H9 (cell line): ENCODE measurements around the gene IL1R2. TPM values are rescaled to one million over a fixed set of nuclear protein-coding genes. Genes with fewer than 3 reads are reported as not detected.

ENCODE experiments used
- DNase-seq: peaks from one replicate; pipeline ENCODE4 v3.0.0-alpha.2; 2017
- H2AFZ ChIP-seq: one replicate; pipeline ENCODE4 v1.6.1; 2013; ENCODE audit warnings: mild to moderate bottlenecking, low read length, control low read depth, moderate library complexity
- H2AK5ac ChIP-seq: 2 replicates; pipeline ENCODE4 v1.6.1; 2013; ENCODE audit warnings: low read length, control low read depth, mixed read lengths; ENCODE audit not compliant: insufficient read length
- H2BK120ac ChIP-seq: one replicate; pipeline ENCODE4 v1.6.1; 2013; ENCODE audit warnings: low read depth, mild to moderate bottlenecking, low read length, control low read depth, inconsistent platforms; ENCODE audit not compliant: poor library complexity, severe bottlenecking
- H2BK12ac ChIP-seq: 2 replicates; pipeline ENCODE4 v1.6.1; 2013; ENCODE audit warnings: low read length, control low read depth, mixed read lengths, low read depth; ENCODE audit not compliant: insufficient read length
- H2BK15ac ChIP-seq: 2 replicates; pipeline ENCODE4 v1.6.1; 2013; ENCODE audit warnings: low read depth, low read length, control low read depth
- H2BK20ac ChIP-seq: one replicate; pipeline ENCODE4 v1.6.1; 2013; ENCODE audit warnings: low read depth, mild to moderate bottlenecking, low read length, control low read depth, inconsistent platforms; ENCODE audit not compliant: poor library complexity, severe bottlenecking
- H2BK5ac ChIP-seq: 2 replicates; pipeline ENCODE4 v1.6.1; 2013; ENCODE audit warnings: low read length, control low read depth, mixed read lengths; ENCODE audit not compliant: insufficient read length
- H3K14ac ChIP-seq: 2 replicates; pipeline ENCODE4 v1.6.1; 2013; ENCODE audit warnings: low read length, control low read depth; ENCODE audit not compliant: insufficient read depth
- H3K18ac ChIP-seq: 2 replicates; pipeline ENCODE4 v1.6.1; 2013; ENCODE audit warnings: low read depth, mild to moderate bottlenecking, mixed read lengths, low read length, control low read depth; ENCODE audit not compliant: insufficient read length
- H3K23ac ChIP-seq: 2 replicates; pipeline ENCODE4 v1.6.1; 2013; ENCODE audit warnings: low read length, control low read depth, mixed read lengths, low read depth; ENCODE audit not compliant: insufficient read length
- H3K23me2 ChIP-seq: 2 replicates; pipeline ENCODE4 v1.6.1; 2013; ENCODE audit warnings: low read depth, mild to moderate bottlenecking, mixed read lengths, low read length, control low read depth; ENCODE audit not compliant: insufficient read length, poor library complexity, severe bottlenecking
- H3K27ac ChIP-seq: 2 replicates; pipeline ENCODE4 v1.5.1; 2013; ENCODE audit warnings: low read length, control low read depth, mixed read lengths, low read depth; ENCODE audit not compliant: insufficient read length
- H3K27me3 ChIP-seq: 2 replicates; pipeline ENCODE4 v1.6.1; 2013; ENCODE audit warnings: low read length, control low read depth, inconsistent platforms; ENCODE audit not compliant: insufficient read depth
- H3K4ac ChIP-seq: 2 replicates; pipeline ENCODE4 v1.6.1; 2013; ENCODE audit warnings: low read depth, mild to moderate bottlenecking, control low read depth, inconsistent platforms, low read length, moderate library complexity
- H3K4me1 ChIP-seq: 2 replicates; pipeline ENCODE4 v1.6.1; 2013; ENCODE audit warnings: low read length, control low read depth, inconsistent platforms; ENCODE audit not compliant: insufficient read depth
- H3K4me2 ChIP-seq: 2 replicates; pipeline ENCODE4 v1.6.1; 2013; ENCODE audit warnings: low read length, control low read depth, mixed read lengths; ENCODE audit not compliant: insufficient read length, insufficient read depth
- H3K56ac ChIP-seq: 2 replicates; pipeline ENCODE4 v1.6.1; 2013; ENCODE audit warnings: low read depth, mild to moderate bottlenecking, mixed read lengths, low read length, control low read depth; ENCODE audit not compliant: insufficient read length
- H3K79me1 ChIP-seq: 2 replicates; pipeline ENCODE4 v1.6.1; 2013; ENCODE audit warnings: low read depth, mild to moderate bottlenecking, moderate library complexity, low read length, control low read depth, inconsistent platforms; ENCODE audit not compliant: insufficient read depth, poor library complexity, severe bottlenecking
- H3K79me2 ChIP-seq: 2 replicates; pipeline ENCODE4 v1.6.1; 2013; ENCODE audit warnings: low read length, control low read depth, inconsistent platforms; ENCODE audit not compliant: insufficient read depth
- H3K9ac ChIP-seq: 2 replicates; pipeline ENCODE4 v1.6.1; 2013; ENCODE audit warnings: low read length, control low read depth, mixed read lengths; ENCODE audit not compliant: insufficient read length; ENCODE audit errors: extremely low read depth
- H3K9me3 ChIP-seq: one replicate; pipeline ENCODE4 v1.6.1; 2013; ENCODE audit warnings: low read depth, low read length, inconsistent platforms; ENCODE audit not compliant: control insufficient read depth
- H3T11ph ChIP-seq: one replicate; pipeline ENCODE4 v1.6.1; 2013; ENCODE audit warnings: mild to moderate bottlenecking, low read length, control low read depth, inconsistent platforms
- H4K20me1 ChIP-seq: one replicate; pipeline ENCODE4 v1.6.1; 2013; ENCODE audit not compliant: control insufficient read depth, insufficient read length, insufficient read depth
- H4K5ac ChIP-seq: 2 replicates; pipeline ENCODE4 v1.6.1; 2013; ENCODE audit warnings: low read depth, mild to moderate bottlenecking, mixed read lengths, low read length, control low read depth; ENCODE audit not compliant: insufficient read length
- H4K8ac ChIP-seq: replicated peaks from 2 replicates; pipeline ENCODE4 v1.6.1; 2013; ENCODE audit warnings: low read length, control low read depth, mixed read lengths, low read depth; ENCODE audit not compliant: insufficient read length
- H4K91ac ChIP-seq: 2 replicates; pipeline ENCODE4 v1.6.1; 2013; ENCODE audit warnings: low read depth, mild to moderate bottlenecking, moderate library complexity, mixed read lengths, low read length, control low read depth; ENCODE audit not compliant: insufficient read length
- H3K27ac Mint-ChIP-seq, 3 experiments: 2 replicates in 2 of 3; 3 replicates in 1 of 3; pipeline ENCODE4 v1.8.0; 2020 to 2021; ENCODE audit warnings: mixed read lengths in 3 of 3, mild to moderate bottlenecking in 1 of 3, moderate library complexity in 1 of 3
- H3K27me3 Mint-ChIP-seq: 2 replicates; pipeline ENCODE4 v1.8.0; 2021; ENCODE audit warnings: low read depth, mild to moderate bottlenecking, moderate library complexity, mixed read lengths
- H3K36me3 Mint-ChIP-seq, 3 experiments: 2 replicates in 2 of 3; 3 replicates in 1 of 3; pipeline ENCODE4 v1.8.0; 2020 to 2021; ENCODE audit warnings: low read depth in 3 of 3, mixed read lengths in 3 of 3; ENCODE audit not compliant: insufficient read depth in 1 of 3
- H3K4me1 Mint-ChIP-seq, 2 experiments: 2 replicates each; pipeline ENCODE4 v1.8.0; 2020; ENCODE audit warnings: mixed read lengths in 2 of 2
- H3K4me3 Mint-ChIP-seq, 2 experiments: 2 replicates in 1 of 2; 3 replicates in 1 of 2; pipeline ENCODE4 v1.8.0; 2020 to 2021; ENCODE audit warnings: mild to moderate bottlenecking in 2 of 2, mixed read lengths in 2 of 2, moderate library complexity in 1 of 2
- H3K9me3 Mint-ChIP-seq, 2 experiments: 2 replicates in 1 of 2; 3 replicates in 1 of 2; pipeline ENCODE4 v1.8.0; 2020; ENCODE audit warnings: mild to moderate bottlenecking in 2 of 2, mixed read lengths in 2 of 2, moderate library complexity in 1 of 2
- CTCF ChIP-seq: fragments of 200-600 bp; sonication (generic); conservative IDR thresholded peaks from 3 replicates; pipeline ENCODE4 v1.8.0; 2021; ENCODE audit warnings: antibody characterized with exemption, mild to moderate bottlenecking
- WGBS: extraction: QIAGEN DNeasy Blood & Tissue Kit; methylation state at CpG from one replicate; pipeline ENCODE4 v1.1.7; 2013; ENCODE audit warnings: missing lambda C conversion rate, low lambda C conversion rate, mixed read lengths; ENCODE audit not compliant: insufficient read length; ENCODE audit errors: extremely low coverage; 5-methylcytosine and 5-hydroxymethylcytosine counted together
- total RNA-seq: library from RNA; stranded (reverse); gene quantifications from 2 replicates; pipeline ENCODE4 v1.2.1, GENCODE V29; 2021

IL1R2 gene
- total RNA-seq, 1 experiment from 2014 or later, result not detected

- Histone ChIP-seq H2BK120ac (no peak overlapping the region), H3K4ac (no peak overlapping the region), H3K56ac (no peak overlapping the region), H3K4me1 (no peaks in the 10 kb centered on the region), H3K18ac (no peak overlapping the region), H2BK5ac (no peak overlapping the region), H2AK5ac (no peak overlapping the region), H3K4me2 (no peak overlapping the region), H2BK15ac (no peak overlapping the region), H3K9ac (no peak overlapping the region), H4K5ac (no peak overlapping the region), H3T11ph (no peak overlapping the region), H4K91ac (no peak overlapping the region), H2BK12ac (no peak overlapping the region), H2AFZ (no peak overlapping the region), H3K27me3 (no peaks in the 10 kb centered on the region), H4K20me1 (no peaks in the 10 kb centered on the region), H3K79me1 (no peaks in the 10 kb centered on the region), H3K14ac (no peak overlapping the region), H3K79me2 (no peaks in the 10 kb centered on the region), H3K9me3 (no peaks in the 10 kb centered on the region), H3K23me2 (no peaks in the 10 kb centered on the region), H3K27ac (no peak overlapping the region), H4K8ac (no peak overlapping the region), H3K23ac (no peak overlapping the region), H2BK20ac (no peak overlapping the region)
- Mint-ChIP-seq H3K36me3 (peaks cover 0 to 4% (median 2%) of the 10 kb centered on the region in 3 experiments; a peak in 2 of 7 replicates), H3K4me1 (peaks cover 3 to 4% of the 10 kb centered on the region in 2 experiments; a peak in 3 of 4 replicates), H3K4me3 (no peak overlapping the region), H3K9me3 (peaks cover 0 to 2% of the 10 kb centered on the region in 2 experiments; a peak in 1 of 5 replicates), H3K27ac (no peak overlapping the region), H3K27me3 (peaks cover 4% of the 10 kb centered on the region)
- TF ChIP-seq CTCF, result no peak
- no peak for DNase-seq
- no CpG with 5 or more reads among the region's 8 CpGs for WGBS
Measured at GRCh38 chr2:102069311-102069974, 77.7 kb downstream of the IL1R2 start.
